Stimulated activated CD8-positive, alpha-beta memory T cell treated with anti-CD3 and anti-CD28 coated beads, Interleukin-12 subunit alpha, Interleukin-12 subunit beta, amount 100 ng/mL, for 24 hours (primary cell): ENCODE data around the gene SORCS1.

Experiments
- DNase-seq: peaks from one replicate; pipeline ENCODE4 v3.0.0-alpha.2; 2020; ENCODE audit errors: extremely low read depth

The SORCS1 gene

DNA sequence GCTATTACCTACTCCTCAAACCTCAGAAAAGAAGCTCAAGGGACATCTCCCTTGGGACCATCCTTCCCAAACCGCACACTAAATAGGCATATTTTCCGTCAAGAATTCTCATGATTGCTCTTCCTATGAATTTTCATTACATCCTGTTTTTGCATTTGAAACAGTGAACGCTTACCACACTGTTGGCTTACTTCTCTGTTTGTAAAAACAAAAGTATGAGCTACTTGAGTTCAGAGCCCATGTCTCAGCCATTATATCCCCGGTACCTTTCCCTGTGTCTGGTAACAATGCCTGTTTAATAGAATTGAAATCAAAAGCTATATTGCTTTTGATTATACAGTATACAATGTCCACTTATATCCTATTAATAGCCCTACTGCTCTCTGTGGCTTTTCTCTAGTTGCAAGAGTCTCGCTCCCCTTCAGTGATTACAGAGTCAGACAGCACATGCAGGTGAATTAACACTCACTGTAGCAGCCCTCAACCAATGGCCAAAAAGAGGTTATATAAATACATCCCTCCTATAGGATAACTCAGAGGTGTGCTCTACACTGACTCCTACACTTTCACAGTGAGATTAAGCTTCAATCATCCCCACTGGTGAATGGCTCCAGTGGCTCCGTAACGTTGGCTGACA is 264.4 kb downstream of the SORCS1 start:
- DNase-seq, result no peak

DNA sequence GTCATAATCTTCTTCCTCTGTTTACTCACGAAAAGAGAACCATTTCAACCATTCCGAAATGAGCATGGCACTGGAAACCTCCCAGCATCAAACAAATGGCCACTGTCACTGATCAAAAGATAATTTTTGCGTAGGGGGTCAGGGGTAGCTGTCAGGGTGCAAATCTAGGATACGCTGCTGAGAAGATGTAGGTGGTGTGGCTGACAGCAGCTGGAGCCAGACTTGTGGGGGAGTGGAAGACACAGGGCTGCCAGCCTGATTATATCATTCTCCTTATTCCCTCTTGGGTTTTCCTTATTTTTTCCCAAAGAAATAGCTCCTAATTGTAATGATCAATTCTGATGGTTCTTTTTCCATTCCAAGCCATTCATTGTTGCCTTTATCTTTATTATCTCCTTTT is 266.1 kb downstream of the SORCS1 start:
- no peak for DNase-seq

DNA sequence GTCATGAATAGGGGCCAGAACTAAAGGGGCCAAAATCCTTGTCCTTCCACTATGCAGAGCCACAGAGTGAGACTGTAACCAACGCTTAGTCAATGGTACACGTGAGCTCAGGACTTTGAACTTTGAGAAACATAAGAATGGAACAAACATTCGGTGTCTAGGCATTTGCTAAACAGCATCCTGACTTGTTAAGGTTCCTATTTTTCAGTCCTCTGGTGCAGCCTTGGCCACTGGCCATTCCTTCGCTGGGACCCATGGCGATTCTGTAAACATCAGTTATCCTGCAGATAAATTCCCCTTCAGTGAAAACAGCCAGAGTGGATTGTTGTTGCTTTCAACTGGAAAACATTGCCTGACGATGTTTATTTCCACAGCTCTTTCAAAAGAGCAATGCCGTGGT is 266.8 kb downstream of the SORCS1 start:
- no peak for DNase-seq

DNA sequence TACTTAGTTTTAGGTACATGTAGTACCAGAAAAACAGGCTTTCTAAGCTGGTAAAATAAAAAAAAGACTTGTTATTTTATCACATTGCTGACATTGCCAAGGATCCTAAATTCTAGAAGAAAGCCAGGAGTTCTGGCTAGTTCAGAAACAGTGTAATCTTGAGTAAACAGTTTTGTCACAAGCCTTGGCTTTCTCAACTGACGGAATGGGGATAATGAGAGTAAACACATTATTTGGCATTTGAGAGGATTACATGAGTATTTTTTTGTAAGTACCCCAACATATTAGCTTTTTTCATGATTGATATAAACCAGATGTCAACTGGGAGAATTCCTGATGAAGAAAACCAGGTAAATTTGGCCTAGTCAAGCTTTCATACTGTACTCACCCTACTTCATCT is 269.8 kb downstream of the SORCS1 start:
- DNase-seq, result no peak

GRCh38 chr10:106877574-106877973 is 286.9 kb downstream of the SORCS1 start:
- no peak for DNase-seq

DNA sequence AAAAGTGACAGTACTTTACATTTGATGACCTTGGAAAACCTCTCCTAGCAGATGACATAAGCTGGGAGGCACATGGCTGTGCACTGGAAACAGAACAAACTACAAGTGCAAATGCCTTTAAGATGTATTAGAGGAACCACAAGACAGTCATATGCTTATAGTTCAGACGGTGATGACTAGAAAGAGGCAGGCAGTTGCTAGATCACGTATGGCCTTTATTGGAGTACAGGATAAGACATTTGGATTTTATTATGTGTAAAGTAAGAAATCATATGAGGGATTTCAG is 290.0 kb downstream of the SORCS1 start:
- no peak for DNase-seq

- no peak for DNase-seq
Measured at GRCh38 chr10:106873770-106874603, 290.5 kb downstream of the SORCS1 start.

GRCh38 chr10:106872176-106872575 is 292.3 kb downstream of the SORCS1 start:
- no peak for DNase-seq

GRCh38 chr10:106866244-106866845 is 298.2 kb downstream of the SORCS1 start:
- no peak for DNase-seq

- no peak for DNase-seq
Measured at GRCh38 chr10:106864031-106864430, 300.5 kb downstream of the SORCS1 start.

- DNase-seq, result no peak
Measured at GRCh38 chr10:106863549-106863948, 301.0 kb downstream of the SORCS1 start.

DNA sequence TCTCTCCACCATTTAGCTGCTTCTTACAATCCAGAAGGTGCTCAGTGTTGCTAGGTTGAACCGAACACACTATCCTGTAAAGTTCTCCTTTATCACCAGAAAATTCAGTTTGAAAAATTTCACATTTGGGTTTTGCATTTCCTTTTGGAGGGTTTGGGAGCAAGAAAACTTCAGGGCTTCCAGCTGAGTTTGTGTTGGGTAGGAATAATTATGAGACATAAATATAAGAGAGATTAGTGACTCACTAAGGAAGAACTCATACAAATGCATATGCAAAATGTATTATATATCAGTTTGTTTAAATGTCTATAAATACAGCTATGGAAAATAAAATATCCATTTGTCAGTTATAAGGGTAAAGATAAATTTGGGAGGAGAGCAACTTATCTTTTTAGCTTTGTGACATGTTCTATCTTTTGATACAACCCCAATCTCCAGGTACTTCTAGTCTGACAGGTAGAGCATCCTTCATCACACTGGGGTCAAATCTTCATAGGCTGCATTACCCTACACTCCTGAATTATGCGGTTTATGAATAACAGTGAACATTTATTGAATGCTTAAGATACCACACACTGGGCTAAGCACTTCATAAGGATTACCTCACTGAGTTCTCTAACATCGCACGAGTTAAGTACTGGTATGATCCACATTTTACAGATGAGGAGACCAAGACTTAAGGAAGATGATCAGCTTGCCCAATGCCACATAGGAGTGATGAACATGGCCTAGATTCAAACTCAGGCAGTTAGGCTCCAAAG is 304.4 kb downstream of the SORCS1 start:
- no peak for DNase-seq

DNA sequence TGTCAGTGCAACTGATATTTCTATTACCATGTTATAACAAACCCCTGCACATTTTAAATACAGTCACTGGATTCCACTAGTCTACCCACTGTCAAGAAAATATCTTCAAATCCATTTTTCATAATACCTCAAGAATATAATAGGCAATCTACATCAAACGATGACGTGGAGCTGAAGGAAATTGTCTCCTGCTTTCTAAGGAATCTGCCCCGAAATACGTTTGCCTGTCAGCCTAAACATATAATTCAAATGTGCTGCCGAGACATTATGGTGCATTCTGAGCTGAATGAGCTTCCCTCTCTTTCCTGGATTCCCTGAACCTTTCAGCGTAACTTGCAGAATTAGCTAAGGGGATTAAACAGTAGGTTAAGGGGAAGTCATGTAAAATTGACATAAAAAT is 306.8 kb downstream of the SORCS1 start:
- no peak for DNase-seq

- no peak for DNase-seq
Measured at GRCh38 chr10:106857213-106857612, 307.3 kb downstream of the SORCS1 start.

GRCh38 chr10:106836933-106837663 is 327.4 kb downstream of the SORCS1 start:
- no peak for DNase-seq

GRCh38 chr10:106832846-106833245 is 331.7 kb downstream of the SORCS1 start:
- no peak for DNase-seq

DNA sequence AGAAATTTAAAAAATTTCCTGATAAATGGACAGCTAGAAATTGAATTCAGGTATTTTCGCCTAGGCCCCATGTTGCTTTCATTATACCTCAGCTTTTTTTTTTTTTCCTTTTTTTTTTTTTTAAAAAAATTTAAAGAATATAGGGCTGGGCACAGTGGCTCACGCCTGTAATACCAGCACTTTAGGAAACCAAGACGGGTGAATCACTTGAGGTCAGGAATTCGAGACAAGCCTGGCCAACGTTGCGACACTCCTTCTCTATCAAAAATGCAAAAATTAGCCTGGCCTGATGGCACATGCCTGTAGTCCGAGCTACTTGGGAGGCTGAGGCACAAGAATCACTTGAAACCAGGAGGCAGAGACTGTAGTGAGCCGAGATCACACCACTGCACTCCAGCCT is 334.0 kb downstream of the SORCS1 start:
- DNase-seq, result no peak

DNA sequence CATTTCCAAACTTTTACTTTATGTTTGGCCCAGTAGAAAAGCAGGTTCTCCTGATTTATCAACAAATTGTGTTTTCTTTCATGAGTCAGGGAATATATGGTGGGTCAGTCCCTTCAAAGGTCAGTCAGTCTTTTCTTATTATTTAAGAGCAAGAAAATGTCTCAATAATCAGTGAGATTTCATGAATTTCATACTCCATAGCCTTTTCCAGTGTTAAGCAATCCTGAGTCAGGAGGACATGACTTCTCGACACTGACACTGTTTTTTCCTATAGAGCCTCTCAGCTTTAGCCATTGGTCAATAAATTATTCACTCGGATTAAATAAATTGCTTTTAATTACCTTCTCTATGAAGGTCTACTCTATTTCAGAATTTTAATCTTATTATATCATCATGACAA is 334.5 kb downstream of the SORCS1 start:
- no peak for DNase-seq

DNA sequence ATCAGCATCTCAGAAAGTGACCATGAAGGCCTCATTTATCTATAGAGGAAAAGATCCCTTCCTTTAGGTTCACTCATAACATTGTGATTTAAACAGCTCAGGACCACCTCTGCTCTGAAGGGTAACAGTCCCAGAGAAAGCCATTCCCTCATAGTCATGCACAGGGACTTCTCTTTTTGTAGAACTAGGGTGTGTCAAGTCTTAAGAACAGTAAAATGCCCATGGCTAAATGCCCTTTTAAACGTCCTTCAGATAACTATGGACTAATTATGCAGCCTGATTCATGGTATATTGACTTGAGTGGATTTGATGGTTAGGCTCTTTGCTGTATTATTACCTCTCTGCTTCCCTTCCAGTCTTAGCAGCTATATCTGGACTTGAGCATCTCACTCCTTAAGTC is 337.8 kb downstream of the SORCS1 start:
- no peak for DNase-seq

- no peak for DNase-seq
Measured at GRCh38 chr10:106825576-106826364, 338.7 kb downstream of the SORCS1 start.

- no peak for DNase-seq
Measured at GRCh38 chr10:106820579-106820978, 343.9 kb downstream of the SORCS1 start.
